ENCODE measurements around the gene TBPL2. TPM values are rescaled to one million over a fixed set of nuclear protein-coding genes. Genes with fewer than 3 reads are reported as not detected.

The TBPL2 gene
- total and polyA plus RNA-seq, 4 donors, result not detected

GRCh38 chr14:55388160-55388559 is 52.3 kb downstream of the TBPL2 start:
- Histone ChIP-seq H3K4me1 (ENCODE audit: control insufficient read depth in 5 of 5, insufficient read depth in 5 of 5, low read length in 5 of 5) (peaks cover 0 to 3% (median 0%) of the 10 kb centered on the region in 5 donors), H3K9me3 (ENCODE audit: control insufficient read depth in 4 of 4, insufficient read depth in 3 of 4, low read length in 3 of 4) (no peaks in the 10 kb centered on the region), H3K27ac (ENCODE audit: low read depth in 1 of 2, low read length in 1 of 2) (no peak overlapping the region), H3K9ac (ENCODE audit: insufficient read depth in 1 of 2, low read length in 2 of 2) (no peak overlapping the region), H3K36me3 (ENCODE audit: control insufficient read depth in 4 of 4, insufficient read depth in 4 of 4, low read length in 4 of 4) (peaks cover 9 to 21% (median 16%) of the 10 kb centered on the region in 4 donors), H3K27me3 (ENCODE audit: control insufficient read depth in 3 of 3, insufficient read depth in 3 of 3, low read length in 2 of 3) (no peaks in the 10 kb centered on the region), H3K4me3 (no peak overlapping the region)
- ATAC-seq (ENCODE audit: insufficient read depth, low FRiP score) (no peak), DNase-seq (no peak)
- TF ChIP-seq CTCF (IDR thresholded peaks at IDR 0.05; ENCODE audit: control extremely low read depth, extremely low read depth), result no peak

GRCh38 chr14:55387121-55387520 is 53.3 kb downstream of the TBPL2 start:
- no peak for TF ChIP-seq CTCF (IDR thresholded peaks at IDR 0.05; ENCODE audit: control extremely low read depth, extremely low read depth)
- Histone ChIP-seq H3K27me3 (ENCODE audit: control insufficient read depth in 3 of 3, insufficient read depth in 3 of 3, low read length in 2 of 3) (no peaks in the 10 kb centered on the region), H3K9me3 (ENCODE audit: control insufficient read depth in 4 of 4, insufficient read depth in 3 of 4, low read length in 3 of 4) (no peaks in the 10 kb centered on the region), H3K9ac (ENCODE audit: insufficient read depth in 1 of 2, low read length in 2 of 2) (no peak overlapping the region), H3K4me3 (no peak overlapping the region), H3K4me1 (ENCODE audit: control insufficient read depth in 5 of 5, insufficient read depth in 5 of 5, low read length in 5 of 5) (peaks cover 0 to 4% (median 0%) of the 10 kb centered on the region in 5 donors), H3K27ac (ENCODE audit: low read depth in 1 of 2, low read length in 1 of 2) (no peak overlapping the region), H3K36me3 (ENCODE audit: control insufficient read depth in 4 of 4, insufficient read depth in 4 of 4, low read length in 4 of 4) (peaks cover 9 to 25% (median 16%) of the 10 kb centered on the region in 4 donors)
- DNase-seq (no peak), ATAC-seq (ENCODE audit: insufficient read depth, low FRiP score) (no peak)
- WGBS, 2 donors, result 91 to 96% methylated on average over 4 of the region's 4 CpGs

- ATAC-seq (ENCODE audit: insufficient read depth, low FRiP score) (no peak), DNase-seq (no peak)
- peaks cover 16 to 31% (median 21%) of the 10 kb centered on the region in 4 donors for H3K36me3 ChIP-seq (ENCODE audit: control insufficient read depth in 4 of 4, insufficient read depth in 4 of 4, low read length in 4 of 4)
These were observed 54.2 kb downstream of the TBPL2 start for GRCh38 chr14:55386037-55386808.

More at GRCh38 chr14:55386037-55386808, 54.2 kb downstream of the TBPL2 start:
- 75 to 87% methylated on average over 6 of the region's 6 CpGs for WGBS, 2 donors
- Histone ChIP-seq H3K27ac (ENCODE audit: low read depth in 1 of 2, low read length in 1 of 2) (peak overlapping the region; percentile 43 to 67), H3K4me1 (ENCODE audit: control insufficient read depth in 5 of 5, insufficient read depth in 5 of 5, low read length in 5 of 5) (peaks cover 0 to 4% (median 0%) of the 10 kb centered on the region in 5 donors), H3K9me3 (ENCODE audit: control insufficient read depth in 4 of 4, insufficient read depth in 3 of 4, low read length in 3 of 4) (no peaks in the 10 kb centered on the region), H3K4me3 (no peak overlapping the region), H3K9ac (ENCODE audit: insufficient read depth in 1 of 2, low read length in 2 of 2) (no peak overlapping the region), H3K27me3 (ENCODE audit: control insufficient read depth in 3 of 3, insufficient read depth in 3 of 3, low read length in 2 of 3) (no peaks in the 10 kb centered on the region)
- TF ChIP-seq CTCF (IDR thresholded peaks at IDR 0.05; ENCODE audit: control extremely low read depth, extremely low read depth), result no peak
